ENCODE measurements around the gene WWC2.

WWC2 gene

GRCh38 chr4:183257808-183258207 lies 158.8 kb downstream of the WWC2 start:
- no peak for DNase-seq

GRCh38 chr4:183260491-183261151 lies 161.6 kb downstream of the WWC2 start:
- no peak for DNase-seq

DNA sequence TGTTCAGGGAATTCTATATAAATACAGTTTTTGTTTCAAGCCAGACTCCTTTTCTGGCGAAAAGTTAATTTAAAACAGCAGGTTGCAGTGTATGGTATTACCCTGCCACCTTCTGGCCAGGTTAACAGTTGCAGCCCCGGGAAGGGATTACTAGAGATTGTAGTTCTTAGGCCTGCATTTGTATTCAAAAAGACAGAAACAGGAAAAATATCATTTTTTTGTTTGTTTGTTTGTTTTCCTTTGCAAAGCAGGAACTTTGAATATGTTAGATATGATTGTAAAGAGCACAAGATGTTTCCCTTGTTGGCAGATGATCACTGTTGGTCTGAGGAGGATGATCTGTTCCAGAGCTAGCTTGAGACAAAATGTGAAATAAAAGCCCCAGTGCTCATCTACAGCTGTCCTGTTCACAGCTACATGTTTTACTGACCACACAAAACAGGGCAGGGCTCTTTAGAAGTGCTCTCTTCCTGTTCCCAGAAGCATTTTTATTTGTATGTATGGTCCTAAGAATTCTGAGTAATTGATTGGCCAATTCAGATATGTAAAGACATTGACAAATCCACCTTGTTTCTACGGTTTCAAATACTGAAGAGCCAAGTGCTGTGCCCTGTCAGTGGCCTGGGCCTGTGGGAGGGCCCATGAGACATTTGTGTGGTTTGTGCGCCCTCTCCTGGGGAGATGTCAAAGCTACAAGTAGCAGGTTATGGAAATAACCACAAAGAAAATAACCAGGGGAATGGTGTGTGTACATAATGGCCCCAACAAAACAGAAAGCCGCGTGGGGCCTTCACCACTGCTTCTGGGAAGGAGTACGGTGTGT lies 163.1 kb downstream of the WWC2 start:
- DNase-seq, result peak; percentile 77

DNA sequence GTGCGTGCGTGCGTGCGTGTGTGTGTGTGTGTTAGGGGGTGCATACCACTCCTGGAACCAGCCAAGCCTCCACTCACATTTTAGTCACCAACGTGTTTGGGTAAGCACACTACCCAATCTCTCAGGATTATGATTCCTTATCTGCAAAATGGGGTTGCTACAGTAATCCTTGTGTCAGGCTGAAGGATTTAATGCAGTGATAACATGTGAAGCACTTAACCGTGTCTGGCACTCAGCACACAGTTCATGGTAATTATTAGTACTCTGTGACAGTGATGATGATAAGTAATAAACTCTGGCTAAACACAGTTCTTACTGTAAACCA lies 163.7 kb downstream of the WWC2 start:
- no peak for DNase-seq

DNA sequence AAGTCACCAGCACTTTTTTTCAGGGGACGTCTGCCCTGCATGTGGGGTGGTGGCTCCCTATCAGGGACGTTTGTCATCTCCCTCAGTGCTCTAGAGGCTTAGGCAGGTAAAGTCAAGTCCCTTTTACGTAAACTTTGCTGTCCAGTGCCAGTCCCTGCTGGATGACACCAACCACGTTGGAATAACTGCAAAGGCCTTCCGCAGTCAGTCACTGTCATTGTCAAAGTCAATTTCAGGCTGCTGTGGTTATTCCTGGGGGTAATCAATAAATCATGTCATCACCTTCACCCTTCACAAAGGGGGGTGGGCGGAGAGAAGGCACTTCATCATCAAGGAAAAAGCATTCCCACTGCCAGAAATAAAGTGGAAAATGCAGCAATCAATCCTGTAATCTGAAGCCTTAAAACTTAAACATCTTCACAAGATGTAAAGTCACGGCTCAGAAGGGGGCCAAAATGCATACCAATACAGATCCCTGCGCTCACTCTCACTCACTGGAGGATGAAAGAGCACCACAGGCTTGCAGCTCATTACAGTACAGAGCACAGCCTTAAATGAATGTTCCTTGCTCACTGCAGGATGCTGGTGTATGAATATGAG lies 164.8 kb downstream of the WWC2 start:
- DNase-seq, result peak; percentile 42

GRCh38 chr4:183264614-183265013 lies 165.6 kb downstream of the WWC2 start:
- peak; percentile 78 for DNase-seq

GRCh38 chr4:183266371-183266770 lies 167.3 kb downstream of the WWC2 start:
- peak; percentile 33 for DNase-seq

- no peak for DNase-seq
Observed at GRCh38 chr4:183268556-183268955, 169.5 kb downstream of the WWC2 start.

GRCh38 chr4:183272384-183272783 lies 173.3 kb downstream of the WWC2 start:
- no peak for DNase-seq

DNA sequence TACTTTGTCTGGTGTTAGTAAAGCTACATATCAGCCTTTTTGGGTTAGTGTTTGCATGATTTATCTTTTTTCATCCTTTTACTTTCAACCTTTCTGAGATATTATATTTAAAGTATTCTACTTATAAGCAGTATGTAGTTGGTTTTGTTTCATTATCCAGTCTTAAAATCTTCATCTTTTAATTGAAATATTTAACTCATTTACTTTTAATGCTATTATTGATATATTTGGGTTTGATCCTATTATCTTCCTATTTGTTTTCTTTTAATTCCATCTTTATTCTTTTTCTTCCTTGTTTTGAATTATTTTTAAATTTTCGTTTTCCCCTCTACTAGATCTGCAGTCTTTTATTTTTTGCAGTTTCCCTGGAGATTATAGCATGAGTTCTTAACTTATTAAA lies 177.0 kb downstream of the WWC2 start:
- no peak for DNase-seq

GRCh38 chr4:183284258-183284785 lies 185.3 kb downstream of the WWC2 start:
- DNase-seq, result no peak

- DNase-seq, result peak; percentile 18
Observed at GRCh38 chr4:183284965-183285364, 185.9 kb downstream of the WWC2 start.

GRCh38 chr4:183285886-183286285 lies 186.8 kb downstream of the WWC2 start:
- DNase-seq, result no peak

DNA sequence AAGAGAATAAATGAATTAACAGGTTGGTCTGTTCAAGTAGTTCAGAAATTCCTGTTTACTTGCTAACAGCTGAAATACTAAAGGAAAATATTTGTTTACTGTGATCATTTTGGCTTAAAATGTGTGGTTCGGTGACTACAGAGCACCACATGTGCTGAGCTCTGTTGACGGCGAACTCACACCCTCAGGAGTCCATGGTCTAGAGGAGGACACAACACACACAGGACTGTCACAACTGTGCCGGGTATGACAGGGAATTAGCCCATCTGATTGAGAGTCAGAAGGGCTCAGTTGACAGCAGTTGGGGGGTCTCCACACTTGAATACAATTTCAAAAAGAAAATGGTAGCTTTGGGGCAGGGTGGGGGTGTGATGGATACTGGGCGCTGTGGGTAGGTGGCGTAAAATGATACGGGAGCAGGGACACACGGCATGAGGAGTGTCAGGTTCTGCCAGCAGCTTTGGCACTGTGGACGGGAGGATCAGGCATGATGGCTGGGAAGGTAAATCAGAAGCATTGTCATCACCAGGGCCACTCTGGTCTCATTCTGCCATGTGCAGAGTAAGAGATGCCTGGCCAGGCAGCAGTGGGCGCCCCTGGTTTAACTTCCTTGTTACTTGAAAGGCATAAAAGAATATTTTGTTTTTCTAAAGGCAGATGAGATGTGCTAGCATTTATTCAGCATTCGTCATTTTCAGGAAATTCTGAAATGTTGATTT lies 187.7 kb downstream of the WWC2 start:
- no peak for DNase-seq

DNA sequence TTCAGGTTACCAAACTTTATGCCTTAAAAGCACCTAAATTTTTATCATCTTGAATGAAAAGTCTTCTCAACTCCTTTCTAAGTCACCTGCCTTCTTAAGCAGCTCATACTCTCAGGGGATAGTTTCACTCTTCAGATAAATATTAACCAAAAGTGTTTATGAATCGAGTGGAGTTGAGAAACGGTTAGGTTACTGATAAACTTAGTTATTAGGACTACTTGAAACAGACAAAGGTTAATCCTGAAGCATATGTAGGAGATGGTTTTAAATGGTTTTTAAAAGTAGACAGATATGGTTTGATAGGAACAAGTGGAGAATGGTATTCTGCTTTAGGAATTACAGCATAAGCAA lies 188.2 kb downstream of the WWC2 start:
- no peak for DNase-seq

GRCh38 chr4:183287677-183288076 lies 188.6 kb downstream of the WWC2 start:
- DNase-seq, result no peak

DNA sequence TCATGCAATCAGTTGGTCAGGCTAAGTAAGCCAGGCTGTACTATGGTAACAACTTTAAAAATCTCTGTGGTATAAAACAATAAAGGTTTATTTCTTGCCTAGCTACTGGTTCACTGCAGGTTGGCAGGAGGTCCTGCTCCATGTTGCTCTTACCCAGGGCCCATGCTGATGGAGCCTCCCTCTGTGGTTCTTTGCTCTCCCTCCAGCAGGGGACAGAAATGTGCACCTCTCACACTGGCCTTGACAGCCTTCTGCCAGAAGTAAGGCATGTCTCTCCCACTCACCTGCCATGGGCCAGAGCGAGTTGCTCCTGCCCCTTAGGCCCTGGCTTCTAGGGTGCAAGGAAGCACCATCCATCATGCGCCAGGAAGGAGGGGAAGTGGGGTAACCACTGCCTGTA lies 189.9 kb downstream of the WWC2 start:
- no peak for DNase-seq

DNA sequence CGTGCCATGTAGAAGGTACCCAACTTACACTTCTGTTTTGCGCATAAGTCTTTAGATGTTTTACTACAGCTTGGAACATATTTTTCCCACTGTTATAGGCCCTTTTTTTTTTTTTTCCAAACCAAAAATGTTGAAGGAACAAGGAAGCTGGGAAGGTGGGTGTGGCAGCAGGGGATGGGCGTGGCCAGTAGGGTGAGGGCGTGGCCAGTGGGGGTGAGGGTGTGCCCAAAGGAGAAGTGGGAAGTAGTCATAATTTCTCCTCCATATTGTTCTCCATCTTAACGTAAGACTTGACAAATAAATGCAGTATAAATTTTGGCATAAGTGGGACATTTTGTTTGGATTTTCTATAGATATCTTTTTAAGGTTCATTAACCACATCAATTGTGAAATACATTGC lies 190.6 kb downstream of the WWC2 start:
- no peak for DNase-seq

GRCh38 chr4:183291070-183291469 lies 192.0 kb downstream of the WWC2 start:
- DNase-seq, result no peak

DNA sequence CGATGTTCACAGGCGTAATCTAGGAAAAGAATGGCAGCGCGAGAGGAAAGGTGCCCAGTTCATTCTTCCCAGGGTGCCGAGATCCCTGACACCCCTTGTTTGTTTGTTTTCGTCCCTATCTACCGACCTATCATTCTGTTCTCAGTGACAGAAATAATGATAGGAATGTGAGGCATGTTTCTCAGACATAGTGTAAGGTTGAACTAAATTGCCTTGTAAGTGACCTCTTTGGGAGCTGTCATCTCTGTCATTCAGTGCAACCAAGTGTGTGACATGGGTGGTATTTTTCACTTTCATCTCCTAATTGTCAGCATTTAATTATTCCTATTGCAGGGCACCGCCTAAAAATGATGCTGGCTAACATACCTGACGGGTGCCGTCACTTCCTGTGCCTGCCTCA lies 196.7 kb downstream of the WWC2 start:
- peak; percentile 6 for DNase-seq

GRCh38 chr4:183297675-183298074 lies 198.6 kb downstream of the WWC2 start:
- DNase-seq, result no peak

- DNase-seq, result no peak
Observed at GRCh38 chr4:183299464-183299863, 200.4 kb downstream of the WWC2 start.

- DNase-seq, result peak; percentile 8
Observed at GRCh38 chr4:183300070-183300469, 201.0 kb downstream of the WWC2 start.

Measured in fibroblast of skin of back (primary cell).